ENCODE results near the gene YEATS4. TPM values are rescaled to one million over a fixed set of nuclear protein-coding genes. Genes with fewer than 3 reads are reported as not detected.

Gene YEATS4
- total and polyA plus RNA-seq, 2 donors from 2014 or later, result 14.5 to 15.6 TPM

DNA sequence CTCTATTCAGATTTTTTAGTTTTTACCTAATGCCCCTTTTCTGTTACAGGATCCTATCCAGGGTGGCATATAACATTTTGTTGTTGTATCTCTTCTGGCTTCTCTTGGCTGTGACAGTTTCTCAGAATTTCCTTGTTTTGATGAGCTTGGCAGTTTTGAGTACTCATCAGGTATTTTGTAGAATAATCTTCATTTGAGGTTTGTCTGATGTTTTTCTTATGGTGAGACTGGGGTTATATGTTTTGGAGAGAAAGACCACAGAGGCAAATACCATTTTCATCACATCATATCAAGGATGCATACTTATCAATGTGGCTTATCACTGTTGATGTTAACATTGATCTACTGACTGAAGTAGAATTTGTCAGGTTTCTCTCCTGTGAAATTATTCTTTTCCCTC lies 25.4 kb upstream of the YEATS4 start:
- Histone ChIP-seq H3K9me3 (ENCODE audit: control insufficient read depth in 2 of 3, insufficient read depth in 1 of 3, low read length in 3 of 3) (no peaks in the 10 kb centered on the region), H3K27me3 (ENCODE audit: control insufficient read depth, insufficient read depth, low read length) (no peaks in the 10 kb centered on the region), H3K4me3 (ENCODE audit: low read length in 3 of 3) (no peak overlapping the region), H3K36me3 (ENCODE audit: control insufficient read depth in 2 of 3, insufficient read depth in 3 of 3, low read length in 3 of 3) (no peaks in the 10 kb centered on the region), H3K27ac (ENCODE audit: low read depth in 2 of 2, low read length in 2 of 2) (no peak overlapping the region), H3K4me1 (ENCODE audit: control insufficient read depth in 2 of 3, insufficient read depth in 2 of 3, low read depth in 1 of 3, low read length in 3 of 3) (peaks cover 0 to 6% (median 2%) of the 10 kb centered on the region in 3 donors), H3K9ac (ENCODE audit: low read length in 3 of 3) (no peak overlapping the region)
- TF ChIP-seq, protein P1, sequence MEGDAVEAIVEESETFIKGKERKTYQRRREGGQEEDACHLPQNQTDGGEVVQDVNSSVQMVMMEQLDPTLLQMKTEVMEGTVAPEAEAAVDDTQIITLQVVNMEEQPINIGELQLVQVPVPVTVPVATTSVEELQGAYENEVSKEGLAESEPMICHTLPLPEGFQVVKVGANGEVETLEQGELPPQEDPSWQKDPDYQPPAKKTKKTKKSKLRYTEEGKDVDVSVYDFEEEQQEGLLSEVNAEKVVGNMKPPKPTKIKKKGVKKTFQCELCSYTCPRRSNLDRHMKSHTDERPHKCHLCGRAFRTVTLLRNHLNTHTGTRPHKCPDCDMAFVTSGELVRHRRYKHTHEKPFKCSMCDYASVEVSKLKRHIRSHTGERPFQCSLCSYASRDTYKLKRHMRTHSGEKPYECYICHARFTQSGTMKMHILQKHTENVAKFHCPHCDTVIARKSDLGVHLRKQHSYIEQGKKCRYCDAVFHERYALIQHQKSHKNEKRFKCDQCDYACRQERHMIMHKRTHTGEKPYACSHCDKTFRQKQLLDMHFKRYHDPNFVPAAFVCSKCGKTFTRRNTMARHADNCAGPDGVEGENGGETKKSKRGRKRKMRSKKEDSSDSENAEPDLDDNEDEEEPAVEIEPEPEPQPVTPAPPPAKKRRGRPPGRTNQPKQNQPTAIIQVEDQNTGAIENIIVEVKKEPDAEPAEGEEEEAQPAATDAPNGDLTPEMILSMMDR (IDR thresholded peaks at IDR 0.05; ENCODE audit: borderline replicate concordance, extremely low read depth, insufficient read depth), result no peak
- intact Hi-C loops (cut with DNase I), result no loop called here
- DNase-seq (no peak), FAIRE-seq (no peak)

DNA sequence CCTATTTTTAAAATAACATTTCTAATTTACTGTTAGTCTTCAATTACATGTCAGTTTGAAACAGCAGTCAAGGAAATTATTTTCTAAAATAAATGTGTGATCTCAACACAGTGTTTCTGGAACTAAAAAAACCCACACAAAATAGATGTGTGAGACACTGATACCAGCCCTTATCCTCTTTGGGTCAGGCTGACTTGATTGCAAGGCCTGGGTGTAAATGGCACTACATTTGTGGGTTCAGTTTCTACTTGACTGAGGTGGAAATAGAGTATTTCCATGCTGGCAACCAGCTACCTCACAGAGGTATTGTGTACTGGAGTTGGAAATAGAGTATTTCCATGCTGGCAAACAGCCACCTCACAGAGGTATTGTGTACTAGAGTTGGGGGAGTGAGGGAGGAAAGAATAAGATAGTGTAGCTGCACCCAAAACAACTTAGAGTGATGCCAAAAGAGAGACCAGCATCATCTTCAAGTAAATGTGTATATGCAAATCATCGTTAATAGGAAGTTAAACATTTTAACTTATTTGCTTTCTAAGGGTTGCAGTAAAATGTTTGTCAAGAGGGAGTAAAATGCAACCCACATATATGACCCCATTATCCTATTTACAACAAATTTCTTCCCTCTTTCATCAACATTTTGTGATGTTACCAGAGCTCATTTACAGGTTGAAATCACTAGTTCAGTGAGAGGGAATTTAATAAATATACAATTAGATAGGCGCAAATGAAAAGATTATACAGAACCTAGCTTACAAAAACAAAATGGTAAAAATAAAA lies 22.0 kb upstream of the YEATS4 start:
- H3K27me3 ChIP-seq (ENCODE audit: control insufficient read depth, insufficient read depth, low read length), result no peaks in the 10 kb centered on the region
- intact Hi-C loops (cut with DNase I), result no loop called here
- TF ChIP-seq, protein P1 (IDR thresholded peaks at IDR 0.05; ENCODE audit: borderline replicate concordance, extremely low read depth, insufficient read depth), result no peak

DNA sequence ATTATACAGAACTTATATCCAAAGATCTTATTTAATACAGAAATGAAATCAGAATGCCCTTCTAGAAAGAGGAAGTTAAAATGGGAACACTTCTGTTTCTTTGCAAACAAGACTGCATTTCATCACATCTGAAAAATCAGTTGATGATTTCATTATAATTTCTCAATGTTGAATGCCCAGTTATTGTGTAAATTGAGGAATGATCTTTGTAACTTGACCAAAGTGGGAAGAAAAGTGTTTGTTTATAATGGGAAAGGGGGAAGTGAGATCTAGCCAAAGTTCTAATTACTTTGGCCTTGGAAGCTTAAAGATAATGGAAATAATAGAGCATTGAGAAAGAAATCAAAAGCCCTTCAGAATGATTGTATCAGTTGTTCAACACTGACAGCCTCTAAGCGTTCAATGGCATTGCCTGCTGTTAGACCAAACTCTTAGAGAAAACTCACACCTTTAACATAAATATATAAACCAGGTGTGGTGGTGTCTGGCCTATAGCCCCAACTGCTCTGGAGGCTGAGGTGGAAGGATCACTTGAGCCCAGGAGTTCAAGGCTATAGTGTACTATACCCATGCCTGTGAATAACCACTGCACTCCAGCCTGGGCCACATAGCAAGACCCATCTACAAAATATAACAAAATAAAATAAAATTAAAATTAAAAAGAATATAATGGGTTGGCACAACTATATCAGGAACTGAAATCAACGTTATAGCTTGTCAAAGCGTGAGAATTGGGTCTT lies 21.3 kb upstream of the YEATS4 start:
- Histone ChIP-seq H3K27ac (ENCODE audit: low read depth in 2 of 2, low read length in 2 of 2) (no peak overlapping the region), H3K27me3 (ENCODE audit: control insufficient read depth, insufficient read depth, low read length) (no peaks in the 10 kb centered on the region), H3K4me1 (ENCODE audit: control insufficient read depth in 2 of 3, insufficient read depth in 2 of 3, low read depth in 1 of 3, low read length in 3 of 3) (peaks cover 0 to 7% (median 0%) of the 10 kb centered on the region in 3 donors), H3K9me3 (ENCODE audit: control insufficient read depth in 2 of 3, insufficient read depth in 1 of 3, low read length in 3 of 3) (no peaks in the 10 kb centered on the region), H3K4me3 (ENCODE audit: low read length in 3 of 3) (no peak overlapping the region), H3K36me3 (ENCODE audit: control insufficient read depth in 2 of 3, insufficient read depth in 3 of 3, low read length in 3 of 3) (no peaks in the 10 kb centered on the region), H3K9ac (ENCODE audit: low read length in 3 of 3) (no peak overlapping the region)
- FAIRE-seq, result no peak
- TF ChIP-seq, protein P1 (IDR thresholded peaks at IDR 0.05; ENCODE audit: borderline replicate concordance, extremely low read depth, insufficient read depth), result no peak
- intact Hi-C loops (cut with DNase I), result no loop called here
- DNase-seq, result no peak

More for the DNA sequence above, 22.0 kb upstream of the YEATS4 start:
- no peak for FAIRE-seq
- Histone ChIP-seq H3K4me1 (ENCODE audit: control insufficient read depth in 2 of 3, insufficient read depth in 2 of 3, low read depth in 1 of 3, low read length in 3 of 3) (peaks cover 0 to 7% (median 0%) of the 10 kb centered on the region in 3 donors), H3K9ac (ENCODE audit: low read length in 3 of 3) (no peak overlapping the region), H3K27ac (ENCODE audit: low read depth in 2 of 2, low read length in 2 of 2) (no peak overlapping the region), H3K9me3 (ENCODE audit: control insufficient read depth in 2 of 3, insufficient read depth in 1 of 3, low read length in 3 of 3) (no peaks in the 10 kb centered on the region), H3K36me3 (ENCODE audit: control insufficient read depth in 2 of 3, insufficient read depth in 3 of 3, low read length in 3 of 3) (no peaks in the 10 kb centered on the region), H3K4me3 (ENCODE audit: low read length in 3 of 3) (no peak overlapping the region)
- DNase-seq, result no peak
